HG03354 (cell line): ENCODE measurements around the gene MSI2.

ENCODE experiments used
- ATAC-seq: cut with Tn5 transposase; IDR thresholded peaks from one replicate; pipeline ENCODE4 v1.9.1; 2021; ENCODE audit warnings: mild to moderate bottlenecking; ENCODE audit not compliant: unreplicated experiment, poor library complexity, severe bottlenecking

MSI2 gene

GRCh38 chr17:57266902-57267311, 10.6 kb downstream of the MSI2 start:
- no peak for ATAC-seq

GRCh38 chr17:57268181-57268580, 11.9 kb downstream of the MSI2 start:
- ATAC-seq, result no peak

- no peak for ATAC-seq
These were observed 12.7 kb downstream of the MSI2 start for GRCh38 chr17:57269052-57269451.

- ATAC-seq, result no peak
These were observed 13.4 kb downstream of the MSI2 start for GRCh38 chr17:57269598-57270255.

GRCh38 chr17:57270801-57271245, 14.5 kb downstream of the MSI2 start:
- no peak for ATAC-seq

GRCh38 chr17:57271821-57272220, 15.5 kb downstream of the MSI2 start:
- no peak for ATAC-seq

- no peak for ATAC-seq
These were observed 17.2 kb downstream of the MSI2 start for GRCh38 chr17:57273490-57273889.

GRCh38 chr17:57274162-57274561, 17.8 kb downstream of the MSI2 start:
- ATAC-seq, result no peak

- no peak for ATAC-seq
These were observed 18.9 kb downstream of the MSI2 start for GRCh38 chr17:57275071-57275764.

GRCh38 chr17:57276621-57277020, 20.3 kb downstream of the MSI2 start:
- ATAC-seq, result no peak

- ATAC-seq, result no peak
These were observed 21.7 kb downstream of the MSI2 start for GRCh38 chr17:57277923-57278604.

- no peak for ATAC-seq
These were observed 22.5 kb downstream of the MSI2 start for GRCh38 chr17:57278740-57279387.

GRCh38 chr17:57279432-57279831, 23.1 kb downstream of the MSI2 start:
- ATAC-seq, result no peak

GRCh38 chr17:57281887-57282286, 25.6 kb downstream of the MSI2 start:
- no peak for ATAC-seq

- no peak for ATAC-seq
These were observed 26.0 kb downstream of the MSI2 start for GRCh38 chr17:57282296-57282695.

- no peak for ATAC-seq
These were observed 27.1 kb downstream of the MSI2 start for GRCh38 chr17:57283203-57283971.

- ATAC-seq, result peak; percentile 38
These were observed 28.3 kb downstream of the MSI2 start for GRCh38 chr17:57284583-57284982.

- peak; percentile 78 for ATAC-seq
These were observed 28.8 kb downstream of the MSI2 start for GRCh38 chr17:57284984-57285646.

- ATAC-seq, result no peak
These were observed 29.4 kb downstream of the MSI2 start for GRCh38 chr17:57285701-57286100.
